ENCODE data around the gene SEL1L2.

DNA sequence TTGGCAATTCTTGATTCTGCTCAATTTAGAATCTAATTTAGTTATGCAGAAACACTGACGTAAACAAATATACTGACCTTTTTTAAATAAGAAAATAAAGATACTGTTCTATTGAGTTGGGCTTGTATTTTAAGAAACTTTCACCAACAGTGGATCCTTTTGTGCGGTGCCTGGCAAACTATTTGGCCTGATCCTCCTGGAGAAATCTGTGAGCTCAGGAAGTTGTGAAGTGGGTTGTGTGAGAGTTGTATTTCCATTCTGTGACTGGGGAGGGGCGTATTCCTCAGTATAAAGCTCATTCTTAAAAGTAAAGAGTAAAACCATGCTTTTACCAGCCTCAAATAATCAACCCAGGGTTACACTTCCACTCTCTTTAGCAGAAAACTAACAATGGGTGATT lies 85.6 kb downstream of the SEL1L2 start:
- TF ChIP-seq ZNF138 (tag by site-specific recombination; IDR thresholded peaks at IDR 0.05; ENCODE audit: borderline replicate concordance) = no peak
- TF ChIP-seq, protein P1, sequence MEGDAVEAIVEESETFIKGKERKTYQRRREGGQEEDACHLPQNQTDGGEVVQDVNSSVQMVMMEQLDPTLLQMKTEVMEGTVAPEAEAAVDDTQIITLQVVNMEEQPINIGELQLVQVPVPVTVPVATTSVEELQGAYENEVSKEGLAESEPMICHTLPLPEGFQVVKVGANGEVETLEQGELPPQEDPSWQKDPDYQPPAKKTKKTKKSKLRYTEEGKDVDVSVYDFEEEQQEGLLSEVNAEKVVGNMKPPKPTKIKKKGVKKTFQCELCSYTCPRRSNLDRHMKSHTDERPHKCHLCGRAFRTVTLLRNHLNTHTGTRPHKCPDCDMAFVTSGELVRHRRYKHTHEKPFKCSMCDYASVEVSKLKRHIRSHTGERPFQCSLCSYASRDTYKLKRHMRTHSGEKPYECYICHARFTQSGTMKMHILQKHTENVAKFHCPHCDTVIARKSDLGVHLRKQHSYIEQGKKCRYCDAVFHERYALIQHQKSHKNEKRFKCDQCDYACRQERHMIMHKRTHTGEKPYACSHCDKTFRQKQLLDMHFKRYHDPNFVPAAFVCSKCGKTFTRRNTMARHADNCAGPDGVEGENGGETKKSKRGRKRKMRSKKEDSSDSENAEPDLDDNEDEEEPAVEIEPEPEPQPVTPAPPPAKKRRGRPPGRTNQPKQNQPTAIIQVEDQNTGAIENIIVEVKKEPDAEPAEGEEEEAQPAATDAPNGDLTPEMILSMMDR (tag by site-specific recombination; IDR thresholded peaks at IDR 0.05) = no peak
- TF ChIP-seq, protein P2, sequence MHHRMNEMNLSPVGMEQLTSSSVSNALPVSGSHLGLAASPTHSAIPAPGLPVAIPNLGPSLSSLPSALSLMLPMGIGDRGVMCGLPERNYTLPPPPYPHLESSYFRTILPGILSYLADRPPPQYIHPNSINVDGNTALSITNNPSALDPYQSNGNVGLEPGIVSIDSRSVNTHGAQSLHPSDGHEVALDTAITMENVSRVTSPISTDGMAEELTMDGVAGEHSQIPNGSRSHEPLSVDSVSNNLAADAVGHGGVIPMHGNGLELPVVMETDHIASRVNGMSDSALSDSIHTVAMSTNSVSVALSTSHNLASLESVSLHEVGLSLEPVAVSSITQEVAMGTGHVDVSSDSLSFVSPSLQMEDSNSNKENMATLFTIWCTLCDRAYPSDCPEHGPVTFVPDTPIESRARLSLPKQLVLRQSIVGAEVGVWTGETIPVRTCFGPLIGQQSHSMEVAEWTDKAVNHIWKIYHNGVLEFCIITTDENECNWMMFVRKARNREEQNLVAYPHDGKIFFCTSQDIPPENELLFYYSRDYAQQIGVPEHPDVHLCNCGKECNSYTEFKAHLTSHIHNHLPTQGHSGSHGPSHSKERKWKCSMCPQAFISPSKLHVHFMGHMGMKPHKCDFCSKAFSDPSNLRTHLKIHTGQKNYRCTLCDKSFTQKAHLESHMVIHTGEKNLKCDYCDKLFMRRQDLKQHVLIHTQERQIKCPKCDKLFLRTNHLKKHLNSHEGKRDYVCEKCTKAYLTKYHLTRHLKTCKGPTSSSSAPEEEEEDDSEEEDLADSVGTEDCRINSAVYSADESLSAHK (tag by site-specific recombination; IDR thresholded peaks at IDR 0.05) = no peak
